GM18526 (cell line): Measurements from ENCODE around the gene KCTD10.

Experiments
- POLR2A ChIP-seq: IDR thresholded peaks from 3 replicates; pipeline ENCODE4 v1.6.1; 2011; ENCODE audit not compliant: insufficient read length; ENCODE audit errors: extremely low read depth

KCTD10 gene

GRCh38 chr12:109477185-109477962, at the start of gene KCTD10, which contains the start of gene UBE3B:
KCTD10 (minus strand) TSS chr12:109477300; CDS start chr12:109477262, 38 bp downstream.
UBE3B (plus strand) TSS chr12:109477634; CDS start chr12:109483552, 5,918 bp downstream.
- TF ChIP-seq POLR2A = peak; percentile 74

GRCh38 chr12:109525279-109525585, 48.1 kb upstream of the KCTD10 start:
- no peak for TF ChIP-seq POLR2A

- TF ChIP-seq POLR2A = no peak
Observed at GRCh38 chr12:109524466-109525278, 47.6 kb upstream of the KCTD10 start.

GRCh38 chr12:109523504-109523903, 46.4 kb upstream of the KCTD10 start:
- no peak for TF ChIP-seq POLR2A

GRCh38 chr12:109523071-109523470, 46.0 kb upstream of the KCTD10 start:
- no peak for TF ChIP-seq POLR2A

- no peak for TF ChIP-seq POLR2A
Observed at GRCh38 chr12:109521831-109522230, 44.7 kb upstream of the KCTD10 start.

- TF ChIP-seq POLR2A = no peak
Observed at GRCh38 chr12:109519787-109520186, 42.7 kb upstream of the KCTD10 start.

- TF ChIP-seq POLR2A = no peak
Observed at GRCh38 chr12:109518820-109519665, 41.9 kb upstream of the KCTD10 start.

GRCh38 chr12:109517619-109518018, 40.5 kb upstream of the KCTD10 start:
- TF ChIP-seq POLR2A = no peak

GRCh38 chr12:109513977-109514376, 36.9 kb upstream of the KCTD10 start:
- no peak for TF ChIP-seq POLR2A

GRCh38 chr12:109513051-109513450, 36.0 kb upstream of the KCTD10 start:
- no peak for TF ChIP-seq POLR2A

GRCh38 chr12:109512608-109513007, 35.5 kb upstream of the KCTD10 start:
- TF ChIP-seq POLR2A = no peak

- no peak for TF ChIP-seq POLR2A
Observed at GRCh38 chr12:109510196-109510595, 33.1 kb upstream of the KCTD10 start.

- no peak for TF ChIP-seq POLR2A
Observed at GRCh38 chr12:109504068-109504467, 27.0 kb upstream of the KCTD10 start.

GRCh38 chr12:109503611-109504010, 26.5 kb upstream of the KCTD10 start:
- TF ChIP-seq POLR2A = no peak
